MM.1S (cell line): ENCODE measurements around the gene POC1A.
A peak's percentile ranks its signal among the peaks of the same experiment; 100 is the strongest.
"Not testable (repeated sequence)": the region's sequence is repeated elsewhere in the genome, so short reads cannot be mapped to it uniquely, and the experiment has no call there.

Source experiments
- DNase-seq: peaks from one replicate; pipeline ENCODE4 v3.0.0-alpha.2; 2015
- H2AFZ ChIP-seq: fragments of 300-600 bp; sonication (generic); 2 replicates; pipeline ENCODE4 v1.6.0; 2016; ENCODE audit warnings: antibody characterized with exemption, low read length
- H3F3A ChIP-seq: fragments of 300-600 bp; sonication (generic); 2 replicates; pipeline ENCODE4 v1.6.1; 2016; ENCODE audit warnings: mild to moderate bottlenecking, antibody characterized with exemption, low read length, moderate library complexity, mixed read lengths; ENCODE audit not compliant: insufficient read depth
- H3K27ac ChIP-seq: fragments of 300-600 bp; sonication (generic); 2 replicates; pipeline ENCODE4 v1.5.1; 2016; ENCODE audit warnings: mild to moderate bottlenecking, low read length
- H3K27me3 ChIP-seq: fragments of 300-600 bp; sonication (generic); replicated peaks from 2 replicates; pipeline ENCODE4 v1.6.0; 2016; ENCODE audit warnings: low read length; ENCODE audit not compliant: insufficient read depth
- H3K36me3 ChIP-seq: fragments of 300-600 bp; sonication (generic); replicated peaks from 2 replicates; pipeline ENCODE4 v1.6.1; 2016; ENCODE audit warnings: mild to moderate bottlenecking, low read length, mixed read lengths; ENCODE audit not compliant: insufficient read depth
- H3K4me1 ChIP-seq: fragments of 300-600 bp; sonication (generic); 2 replicates; pipeline ENCODE4 v1.6.1; 2016; ENCODE audit warnings: low read length, mixed read lengths
- H3K4me2 ChIP-seq: fragments of 300-600 bp; sonication (generic); 2 replicates; pipeline ENCODE4 v1.6.0; 2016; ENCODE audit warnings: low read depth, low read length
- H3K4me3 ChIP-seq: fragments of 300-600 bp; sonication (generic); 2 replicates; pipeline ENCODE4 v1.5.1; 2016; ENCODE audit warnings: low read length, mixed read lengths
- H3K79me2 ChIP-seq: fragments of 300-600 bp; sonication (generic); 2 replicates; pipeline ENCODE4 v1.6.1; 2016; ENCODE audit warnings: mixed run types, low read length, mixed read lengths
- H3K9ac ChIP-seq: fragments of 300-600 bp; sonication (generic); 2 replicates; pipeline ENCODE4 v1.6.1; 2016; ENCODE audit warnings: low read length, mixed read lengths
- H3K9me2 ChIP-seq: fragments of 300-600 bp; sonication (generic); replicated peaks from 2 replicates; pipeline ENCODE4 v1.6.1; 2016; ENCODE audit warnings: mild to moderate bottlenecking, low read length, mixed read lengths; ENCODE audit not compliant: insufficient read depth
- H3K9me3 ChIP-seq: fragments of 300-600 bp; sonication (generic); replicated peaks from 2 replicates; pipeline ENCODE4 v1.6.1; 2016; ENCODE audit warnings: mild to moderate bottlenecking, low read length, mixed read lengths; ENCODE audit not compliant: insufficient read depth
- H4K20me1 ChIP-seq: fragments of 300-600 bp; sonication (generic); 2 replicates; pipeline ENCODE4 v1.6.1; 2016; ENCODE audit warnings: mild to moderate bottlenecking, low read length, moderate library complexity, mixed read lengths; ENCODE audit not compliant: insufficient read depth
- CTCF ChIP-seq: fragments of 300-600 bp; sonication (generic); IDR thresholded peaks from 2 replicates; pipeline ENCODE4 v1.5.1; 2016; ENCODE audit warnings: antibody characterized with exemption, low read length, mixed read lengths
- EZH2 ChIP-seq: fragments of 300-600 bp; sonication (generic); optimal IDR thresholded peaks from 2 replicates; pipeline ENCODE3; 2017; ENCODE audit warnings: low read depth, mild to moderate bottlenecking, antibody characterized with exemption, low read length, mixed read lengths
- EZH2phosphoT487 ChIP-seq: fragments of 300-600 bp; sonication (generic); IDR thresholded peaks from 2 replicates; pipeline ENCODE4 v1.6.1; 2018; ENCODE audit warnings: antibody characterized with exemption, low read length

POC1A gene

GRCh38 chr3:52153389-52154096 lies 680 bp downstream of the POC1A start:
- H2AFZ ChIP-seq: peak overlapping the region; percentile 91

DNA sequence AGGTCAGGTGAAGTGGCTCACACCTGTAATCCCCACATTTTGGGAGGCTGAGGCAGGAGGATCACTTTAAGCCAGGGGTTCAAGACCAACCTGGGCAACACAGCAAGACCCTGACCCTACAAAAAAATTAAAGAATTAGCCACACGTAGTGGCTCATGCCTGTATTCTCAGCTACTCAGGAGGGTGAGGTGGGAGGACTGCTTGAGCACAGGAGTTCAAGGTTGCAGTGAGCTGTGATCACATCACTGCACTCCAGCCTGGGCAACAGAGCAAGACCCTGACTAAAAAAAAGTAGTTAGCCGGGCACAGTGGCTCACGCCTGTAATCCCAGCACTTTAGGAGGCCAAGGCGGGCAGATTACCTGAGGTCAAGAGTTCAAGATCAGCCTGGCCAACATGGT lies 2.2 kb downstream of the POC1A start:
- not testable (repeated sequence) for H3K9me2 ChIP-seq, H2AFZ ChIP-seq, H3K27me3 ChIP-seq, H3K4me1 ChIP-seq, H3K4me2 ChIP-seq, H3K36me3 ChIP-seq, H3K4me3 ChIP-seq, H3K27ac ChIP-seq, H3K9me3 ChIP-seq, H3K9ac ChIP-seq, H4K20me1 ChIP-seq, DNase-seq
- peaks cover 15% of the 10 kb centered on the region; the same call in 1 of the 2 replicates for H3F3A ChIP-seq
- peaks cover 21% of the 10 kb centered on the region for H3K79me2 ChIP-seq

More at GRCh38 chr3:52153389-52154096, 680 bp downstream of the POC1A start:
- H3K4me1 ChIP-seq: no peaks in the 10 kb centered on the region
- H3K36me3 ChIP-seq: no peaks in the 10 kb centered on the region; the same call in 1 of the 2 replicates
- DNase-seq: peak; percentile 47
- H3K9me3 ChIP-seq: no peaks in the 10 kb centered on the region
- peak overlapping the region; percentile 89 for H3K4me3 ChIP-seq
- H3F3A ChIP-seq: peaks cover 15% of the 10 kb centered on the region; the same call in 1 of the 2 replicates
- H3K9ac ChIP-seq: peak overlapping the region; percentile 67
- H3K27me3 ChIP-seq: no peaks in the 10 kb centered on the region
- H3K79me2 ChIP-seq: peaks cover 21% of the 10 kb centered on the region
- no peaks in the 10 kb centered on the region for H4K20me1 ChIP-seq
- H3K4me2 ChIP-seq: peak overlapping the region; percentile 82
- H3K9me2 ChIP-seq: no peaks in the 10 kb centered on the region
- peak overlapping the region; percentile 70; the same call in 1 of the 2 replicates for H3K27ac ChIP-seq
- TF ChIP-seq EZH2 (no peak), CTCF (peak; percentile 12; the same call in 1 of the 2 replicates)

- H3K9me2 ChIP-seq: no peaks in the 10 kb centered on the region
- no peak overlapping the region for H3K4me3 ChIP-seq
- no peak for DNase-seq
- H3K79me2 ChIP-seq: peaks cover 21% of the 10 kb centered on the region
- H3K36me3 ChIP-seq: no peaks in the 10 kb centered on the region; the same call in 1 of the 2 replicates
- no peaks in the 10 kb centered on the region for H3K9me3 ChIP-seq
- TF ChIP-seq EZH2 (no peak), CTCF (no peak), EZH2phosphoT487 (no peak)
- no peak overlapping the region for H3K9ac ChIP-seq
- H2AFZ ChIP-seq: no peak overlapping the region
- no peak overlapping the region for H3K27ac ChIP-seq
- H3F3A ChIP-seq: peaks cover 15% of the 10 kb centered on the region; the same call in 1 of the 2 replicates
- no peaks in the 10 kb centered on the region for H3K27me3 ChIP-seq
- H3K4me1 ChIP-seq: no peaks in the 10 kb centered on the region
- no peaks in the 10 kb centered on the region for H4K20me1 ChIP-seq
- no peak overlapping the region for H3K4me2 ChIP-seq
Observed at GRCh38 chr3:52150860-52151259, 3.4 kb downstream of the POC1A start.

DNA sequence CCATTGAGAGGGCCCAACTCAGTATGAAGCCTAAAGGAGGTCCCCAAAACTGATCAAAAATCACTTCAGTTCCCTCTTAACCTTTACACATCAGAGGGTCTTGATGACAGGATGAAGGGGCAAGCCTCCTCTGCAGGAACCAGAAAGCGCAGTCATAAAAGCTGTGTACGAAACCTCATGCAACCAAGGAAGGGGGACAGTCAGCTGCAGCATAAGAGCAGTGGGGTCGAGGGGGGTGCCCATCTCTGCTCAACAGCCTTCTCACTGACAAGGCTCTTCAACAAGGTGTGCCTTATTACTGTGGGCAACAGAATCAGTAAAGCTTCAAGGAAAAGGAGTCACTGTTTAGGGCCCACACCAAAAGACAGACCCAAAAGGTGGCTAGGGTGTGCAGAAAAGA lies 3.9 kb downstream of the POC1A start:
- Histone ChIP-seq H2AFZ (no peak overlapping the region), H3K9me2 (no peaks in the 10 kb centered on the region), H3K4me1 (no peaks in the 10 kb centered on the region), H3K9ac (no peak overlapping the region), H4K20me1 (no peaks in the 10 kb centered on the region), H3K4me3 (no peak overlapping the region), H3K27ac (no peak overlapping the region), H3K9me3 (no peaks in the 10 kb centered on the region), H3F3A (peaks cover 15% of the 10 kb centered on the region; the same call in 1 of the 2 replicates), H3K27me3 (no peaks in the 10 kb centered on the region), H3K4me2 (no peak overlapping the region), H3K36me3 (no peaks in the 10 kb centered on the region; the same call in 1 of the 2 replicates), H3K79me2 (peaks cover 21% of the 10 kb centered on the region)
- no peak for DNase-seq
- TF ChIP-seq CTCF (no peak), EZH2 (no peak), EZH2phosphoT487 (no peak)
